22Rv1 (cell line): ENCODE results near the gene SMCO1.
"Not testable (repeated sequence)": the region's sequence is repeated elsewhere in the genome, so short reads cannot be mapped to it uniquely, and the experiment has no call there.

Experiments
- H3K27ac ChIP-seq: fragments of 450-650 bp; 2 replicates; pipeline ENCODE4 v1.5.1; 2017
- CTCF ChIP-seq: fragments of 450-650 bp; IDR thresholded peaks from 2 replicates; pipeline ENCODE4 v1.5.1; 2017; ENCODE audit warnings: mild to moderate bottlenecking
- ZFX ChIP-seq: fragments of 450-650 bp; IDR thresholded peaks from 2 replicates; pipeline ENCODE4 v1.6.1; 2017; ENCODE audit warnings: antibody characterized with exemption, borderline replicate concordance

Gene SMCO1

GRCh38 chr3:196472286-196472685, 42.9 kb downstream of the SMCO1 start:
- TF ChIP-seq ZFX = no peak
- no peak for TF ChIP-seq CTCF
- no peak overlapping the region for H3K27ac ChIP-seq

- H3K27ac ChIP-seq = no peak overlapping the region
- no peak for TF ChIP-seq CTCF
- TF ChIP-seq ZFX = no peak
Measured at GRCh38 chr3:196471551-196471950, 43.6 kb downstream of the SMCO1 start.

GRCh38 chr3:196470182-196470581, 45.0 kb downstream of the SMCO1 start:
- H3K27ac ChIP-seq = not testable (repeated sequence)

- H3K27ac ChIP-seq = no peak overlapping the region
- TF ChIP-seq ZFX (no peak), CTCF (no peak)
Measured at GRCh38 chr3:196463804-196464203, 51.3 kb downstream of the SMCO1 start.

GRCh38 chr3:196463478-196463756, 51.7 kb downstream of the SMCO1 start:
- H3K27ac ChIP-seq = no peak overlapping the region
- TF ChIP-seq CTCF (no peak), ZFX (no peak)

- not testable (repeated sequence) for H3K27ac ChIP-seq
Measured at GRCh38 chr3:196462680-196463477, 52.3 kb downstream of the SMCO1 start.

- no peak overlapping the region for H3K27ac ChIP-seq
- TF ChIP-seq CTCF = no peak
Measured at GRCh38 chr3:196458063-196458462, 57.1 kb downstream of the SMCO1 start.

- H3K27ac ChIP-seq = not testable (repeated sequence)
Measured at GRCh38 chr3:196457470-196457869, 57.7 kb downstream of the SMCO1 start.
